Upper lobe of left lung (tissue), 4 donors: Measurements from ENCODE around the gene KIF1A.

Source experiments
- POLR2A ChIP-seq, 4 donors: fragments of 450-650 bp; IDR thresholded peaks; one replicate each; pipeline ENCODE4 v1.5.1; 2016 to 2017; ENCODE audit warnings: antibody characterized with exemption in 4 of 4, mild to moderate bottlenecking in 2 of 4
- TF ChIP-seq, protein P1 (sequence below), 6 experiments: fragments of 450-650 bp in 4 of 6; fragments of 200-600 bp in 2 of 6; sonication (generic) in 2 of 6; IDR thresholded peaks; one replicate each; pipeline ENCODE4 v1.5.1; 2016 to 2019; ENCODE audit warnings: antibody characterized with exemption in 6 of 6

DNA sequence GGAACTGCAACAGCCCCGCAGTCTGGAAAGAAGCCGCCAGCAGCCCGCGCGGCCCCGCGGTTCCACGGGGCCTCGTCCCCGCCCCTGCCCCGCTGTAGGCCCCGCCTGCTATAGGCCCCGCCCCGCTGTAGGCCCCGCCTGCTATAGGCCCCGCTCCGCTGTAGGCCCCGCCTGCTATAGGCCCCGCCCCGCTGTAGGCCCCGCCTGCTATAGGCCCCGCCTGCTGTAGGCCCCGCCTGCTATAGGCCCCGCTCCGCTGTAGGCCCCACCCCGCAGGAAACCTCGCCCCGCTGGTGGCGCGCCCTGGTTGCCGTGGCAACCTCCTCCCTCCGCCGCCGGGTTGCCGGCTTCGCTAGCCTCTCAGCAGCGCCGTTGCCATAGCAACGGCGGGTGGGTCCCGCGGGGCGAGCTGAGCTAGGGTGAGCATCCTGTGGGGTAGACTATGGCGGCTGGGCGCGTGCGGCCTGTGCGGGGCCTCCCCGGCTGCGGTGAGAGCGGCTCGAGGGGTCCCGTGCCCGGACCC, 12.2 kb upstream of the KIF1A start:
- TF ChIP-seq POLR2A (IDR thresholded peaks at IDR 0.05), result no peak
- TF ChIP-seq, protein P1, sequence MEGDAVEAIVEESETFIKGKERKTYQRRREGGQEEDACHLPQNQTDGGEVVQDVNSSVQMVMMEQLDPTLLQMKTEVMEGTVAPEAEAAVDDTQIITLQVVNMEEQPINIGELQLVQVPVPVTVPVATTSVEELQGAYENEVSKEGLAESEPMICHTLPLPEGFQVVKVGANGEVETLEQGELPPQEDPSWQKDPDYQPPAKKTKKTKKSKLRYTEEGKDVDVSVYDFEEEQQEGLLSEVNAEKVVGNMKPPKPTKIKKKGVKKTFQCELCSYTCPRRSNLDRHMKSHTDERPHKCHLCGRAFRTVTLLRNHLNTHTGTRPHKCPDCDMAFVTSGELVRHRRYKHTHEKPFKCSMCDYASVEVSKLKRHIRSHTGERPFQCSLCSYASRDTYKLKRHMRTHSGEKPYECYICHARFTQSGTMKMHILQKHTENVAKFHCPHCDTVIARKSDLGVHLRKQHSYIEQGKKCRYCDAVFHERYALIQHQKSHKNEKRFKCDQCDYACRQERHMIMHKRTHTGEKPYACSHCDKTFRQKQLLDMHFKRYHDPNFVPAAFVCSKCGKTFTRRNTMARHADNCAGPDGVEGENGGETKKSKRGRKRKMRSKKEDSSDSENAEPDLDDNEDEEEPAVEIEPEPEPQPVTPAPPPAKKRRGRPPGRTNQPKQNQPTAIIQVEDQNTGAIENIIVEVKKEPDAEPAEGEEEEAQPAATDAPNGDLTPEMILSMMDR (IDR thresholded peaks at IDR 0.05), result no peak
